ENCODE measurements around the gene EMCN.

DNA sequence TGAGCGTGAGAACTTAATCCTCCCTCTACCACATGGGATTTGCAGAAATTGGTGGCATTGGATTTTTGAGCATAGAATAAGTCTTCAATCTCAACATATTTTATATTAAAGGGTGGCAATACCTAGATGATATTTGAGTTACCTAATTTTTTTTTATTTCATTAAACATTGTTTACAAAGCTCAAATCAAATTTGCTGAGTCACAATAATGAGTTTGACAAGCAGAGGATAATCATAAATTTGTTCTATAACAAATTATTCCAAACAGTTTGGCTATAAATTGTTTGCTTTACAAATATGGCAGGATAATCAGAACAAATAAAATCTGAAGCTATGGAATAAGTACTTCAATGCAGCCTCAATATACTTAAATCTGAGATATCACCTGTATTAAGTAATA, 22.7 kb downstream of the EMCN start:
- TF ChIP-seq, protein P1, sequence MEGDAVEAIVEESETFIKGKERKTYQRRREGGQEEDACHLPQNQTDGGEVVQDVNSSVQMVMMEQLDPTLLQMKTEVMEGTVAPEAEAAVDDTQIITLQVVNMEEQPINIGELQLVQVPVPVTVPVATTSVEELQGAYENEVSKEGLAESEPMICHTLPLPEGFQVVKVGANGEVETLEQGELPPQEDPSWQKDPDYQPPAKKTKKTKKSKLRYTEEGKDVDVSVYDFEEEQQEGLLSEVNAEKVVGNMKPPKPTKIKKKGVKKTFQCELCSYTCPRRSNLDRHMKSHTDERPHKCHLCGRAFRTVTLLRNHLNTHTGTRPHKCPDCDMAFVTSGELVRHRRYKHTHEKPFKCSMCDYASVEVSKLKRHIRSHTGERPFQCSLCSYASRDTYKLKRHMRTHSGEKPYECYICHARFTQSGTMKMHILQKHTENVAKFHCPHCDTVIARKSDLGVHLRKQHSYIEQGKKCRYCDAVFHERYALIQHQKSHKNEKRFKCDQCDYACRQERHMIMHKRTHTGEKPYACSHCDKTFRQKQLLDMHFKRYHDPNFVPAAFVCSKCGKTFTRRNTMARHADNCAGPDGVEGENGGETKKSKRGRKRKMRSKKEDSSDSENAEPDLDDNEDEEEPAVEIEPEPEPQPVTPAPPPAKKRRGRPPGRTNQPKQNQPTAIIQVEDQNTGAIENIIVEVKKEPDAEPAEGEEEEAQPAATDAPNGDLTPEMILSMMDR (IDR thresholded peaks at IDR 0.05), result no peak
- TF ChIP-seq POLR2A (IDR thresholded peaks at IDR 0.05), result no peak

All from ovary (tissue), 3 donors.